Measurements from ENCODE around the gene TMOD1. TPM values are rescaled to one million over a fixed set of nuclear protein-coding genes. Genes with fewer than 3 reads are reported as not detected.
A peak's percentile ranks its signal among the peaks of the same experiment; 100 is the strongest.

The TMOD1 gene
- total and polyA plus RNA-seq, 9 of the 15 experiments (the other 6 are each of a cell fraction or from before 2014, with no cell fraction given) = 7.1 to 41.2 (median 14.2) TPM

DNA sequence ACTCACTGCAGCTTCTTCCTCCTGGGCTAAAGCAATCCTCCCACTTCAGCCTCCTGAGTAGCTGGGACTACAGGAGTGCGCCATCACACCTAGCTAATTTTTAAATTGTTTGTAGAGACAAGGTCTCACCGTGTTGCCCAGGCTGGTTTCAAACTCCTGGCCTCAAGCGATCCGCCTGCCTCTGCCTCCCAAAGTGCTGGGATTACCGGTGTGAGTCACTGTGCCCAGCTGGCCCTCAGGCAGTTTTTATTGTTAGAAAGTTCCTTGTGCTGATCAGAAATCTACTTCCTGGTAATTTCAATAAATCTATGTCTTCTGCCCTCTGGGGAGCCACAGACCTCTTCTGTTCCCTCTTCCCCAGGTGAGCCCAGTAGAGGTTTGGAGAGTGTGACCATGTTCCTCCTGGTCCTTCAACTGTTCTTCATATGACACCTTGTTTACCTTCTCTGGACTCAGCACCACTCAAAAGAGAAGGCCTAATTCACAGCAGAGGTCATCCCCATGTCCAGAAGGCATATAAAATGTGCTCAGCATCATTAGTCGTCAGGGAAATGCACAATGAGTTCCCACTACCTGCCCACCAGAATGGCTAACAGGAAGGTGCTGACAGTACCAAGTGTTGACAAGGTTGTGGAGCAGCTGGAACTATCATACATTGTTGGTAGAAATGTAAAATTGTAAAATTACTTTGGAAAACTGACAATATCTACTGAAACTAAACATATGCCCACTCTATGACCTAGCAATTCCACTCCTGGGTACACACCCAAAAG is 10.4 kb downstream of the TMOD1 start:
- in situ Hi-C loops (cut with MboI) (no loop called here), intact Hi-C loops (cut with micrococcal nuclease) (no loop called here)
- peaks cover 3 to 32% of the 10 kb centered on the region in 2 experiments for H3K4me1 ChIP-seq (replicated peaks in 1 of 2; ENCODE audit: control insufficient read depth in 2 of 2, insufficient read depth in 2 of 2, low read length in 2 of 2)
- peaks cover 34% of the 10 kb centered on the region; the same call in 2 of the 3 replicates for H3K36me3 ChIP-seq (ENCODE audit: control insufficient read depth, insufficient read depth, low read length)
- no peak overlapping the region for H3K27ac ChIP-seq (ENCODE audit: extremely low read depth, low read depth, low read length)
- H3K4me2 ChIP-seq (ENCODE audit: insufficient read depth, low read length) = no peak overlapping the region
- H4K20me1 ChIP-seq (replicated peaks; ENCODE audit: control insufficient read depth, insufficient read depth, low read length) = peaks cover 44% of the 10 kb centered on the region
- ATAC-seq = no peak
- H3K4me3 ChIP-seq = no peak overlapping the region
- BruUV-seq (replicated peaks) = no TSS peak
- H3K9me1 ChIP-seq (ENCODE audit: control insufficient read depth, insufficient read depth, low read length) = peaks cover 3% of the 10 kb centered on the region
- H3K9me3 ChIP-seq (replicated peaks; ENCODE audit: control insufficient read depth, insufficient read depth, low read depth, low read length) = no peaks in the 10 kb centered on the region
- H2AFZ ChIP-seq (ENCODE audit: low read depth, low read length) = no peak overlapping the region
- no peaks in the 10 kb centered on the region for H3K27me3 ChIP-seq (ENCODE audit: control insufficient read depth in 2 of 2, insufficient read depth in 2 of 2, low read length in 2 of 2)
- POLR2A ChIA-PET = interaction anchor here (0.7 to 2.1 kb wide), 3 partner anchors 9 to 212 kb away, joined by 3 to 10 read pairs (median 3); no protein-coding TSS in a partner anchor
- H3K79me2 ChIP-seq (ENCODE audit: control insufficient read depth, insufficient read depth, low read length) = peaks cover 88% of the 10 kb centered on the region
- H3K9ac ChIP-seq (ENCODE audit: insufficient read depth in 1 of 2, low read depth in 2 of 2, low read length in 2 of 2) = no peak overlapping the region
- CTCF ChIA-PET (ENCODE audit: low intra/inter-chr PET ratio) = no interaction called here
- DNase-seq (ENCODE audit: extremely low read depth in 1 of 4, low spot score in 3 of 4) = no peak
- 93% methylated on average over 6 of the region's 6 CpGs for WGBS (ENCODE audit: insufficient coverage, low coverage, missing lambda C conversion rate)
- no peak for FAIRE-seq
- TF ChIP-seq ZNF274 (IDR thresholded peaks at IDR 0.05; ENCODE audit: borderline replicate concordance, low read depth, low read length) (no peak), SMARCB1 (IDR thresholded peaks at IDR 0.05; ENCODE audit: insufficient read length, low read depth) (no peak), ZNF239 (CRISPR knock-in tag; IDR thresholded peaks at IDR 0.05) (no peak), HDAC8 (tag; IDR thresholded peaks at IDR 0.05) (no peak), ZNF76 (CRISPR knock-in tag; IDR thresholded peaks at IDR 0.05; ENCODE audit: borderline replicate concordance) (no peak), ZNF175 (CRISPR knock-in tag; IDR thresholded peaks at IDR 0.05; ENCODE audit: low read depth) (no peak), TAF1 (IDR thresholded peaks at IDR 0.05; ENCODE audit: control insufficient read depth, extremely low read depth, insufficient read depth, low read length, severe bottlenecking) (no peak), ZFP36 (IDR thresholded peaks at IDR 0.05; ENCODE audit: low read depth, low read length, partially characterized antibody) (peak; percentile 63), RBM25 (IDR thresholded peaks at IDR 0.05; ENCODE audit: low read depth, low read length, severe bottlenecking) (peak; percentile 66), U2AF1 (optimal IDR thresholded peaks at IDR 0.05; ENCODE audit: low read depth, low read length) (no peak)
- TF ChIP-seq, protein P1, sequence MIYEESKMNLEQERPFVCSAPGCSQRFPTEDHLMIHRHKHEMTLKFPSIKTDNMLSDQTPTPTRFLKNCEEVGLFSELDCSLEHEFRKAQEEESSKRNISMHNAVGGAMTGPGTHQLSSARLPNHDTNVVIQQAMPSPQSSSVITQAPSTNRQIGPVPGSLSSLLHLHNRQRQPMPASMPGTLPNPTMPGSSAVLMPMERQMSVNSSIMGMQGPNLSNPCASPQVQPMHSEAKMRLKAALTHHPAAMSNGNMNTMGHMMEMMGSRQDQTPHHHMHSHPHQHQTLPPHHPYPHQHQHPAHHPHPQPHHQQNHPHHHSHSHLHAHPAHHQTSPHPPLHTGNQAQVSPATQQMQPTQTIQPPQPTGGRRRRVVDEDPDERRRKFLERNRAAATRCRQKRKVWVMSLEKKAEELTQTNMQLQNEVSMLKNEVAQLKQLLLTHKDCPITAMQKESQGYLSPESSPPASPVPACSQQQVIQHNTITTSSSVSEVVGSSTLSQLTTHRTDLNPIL (CRISPR knock-in tag; IDR thresholded peaks at IDR 0.05) = no peak
- TF ChIP-seq, protein P2, sequence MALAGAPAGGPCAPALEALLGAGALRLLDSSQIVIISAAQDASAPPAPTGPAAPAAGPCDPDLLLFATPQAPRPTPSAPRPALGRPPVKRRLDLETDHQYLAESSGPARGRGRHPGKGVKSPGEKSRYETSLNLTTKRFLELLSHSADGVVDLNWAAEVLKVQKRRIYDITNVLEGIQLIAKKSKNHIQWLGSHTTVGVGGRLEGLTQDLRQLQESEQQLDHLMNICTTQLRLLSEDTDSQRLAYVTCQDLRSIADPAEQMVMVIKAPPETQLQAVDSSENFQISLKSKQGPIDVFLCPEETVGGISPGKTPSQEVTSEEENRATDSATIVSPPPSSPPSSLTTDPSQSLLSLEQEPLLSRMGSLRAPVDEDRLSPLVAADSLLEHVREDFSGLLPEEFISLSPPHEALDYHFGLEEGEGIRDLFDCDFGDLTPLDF (CRISPR knock-in tag; IDR thresholded peaks at IDR 0.05) = no peak
- TF ChIP-seq, protein P3, sequence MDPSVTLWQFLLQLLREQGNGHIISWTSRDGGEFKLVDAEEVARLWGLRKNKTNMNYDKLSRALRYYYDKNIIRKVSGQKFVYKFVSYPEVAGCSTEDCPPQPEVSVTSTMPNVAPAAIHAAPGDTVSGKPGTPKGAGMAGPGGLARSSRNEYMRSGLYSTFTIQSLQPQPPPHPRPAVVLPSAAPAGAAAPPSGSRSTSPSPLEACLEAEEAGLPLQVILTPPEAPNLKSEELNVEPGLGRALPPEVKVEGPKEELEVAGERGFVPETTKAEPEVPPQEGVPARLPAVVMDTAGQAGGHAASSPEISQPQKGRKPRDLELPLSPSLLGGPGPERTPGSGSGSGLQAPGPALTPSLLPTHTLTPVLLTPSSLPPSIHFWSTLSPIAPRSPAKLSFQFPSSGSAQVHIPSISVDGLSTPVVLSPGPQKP (CRISPR knock-in tag; IDR thresholded peaks at IDR 0.05) = no peak
- TF ChIP-seq, protein P4, sequence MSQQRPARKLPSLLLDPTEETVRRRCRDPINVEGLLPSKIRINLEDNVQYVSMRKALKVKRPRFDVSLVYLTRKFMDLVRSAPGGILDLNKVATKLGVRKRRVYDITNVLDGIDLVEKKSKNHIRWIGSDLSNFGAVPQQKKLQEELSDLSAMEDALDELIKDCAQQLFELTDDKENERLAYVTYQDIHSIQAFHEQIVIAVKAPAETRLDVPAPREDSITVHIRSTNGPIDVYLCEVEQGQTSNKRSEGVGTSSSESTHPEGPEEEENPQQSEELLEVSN (IDR thresholded peaks at IDR 0.05; ENCODE audit: borderline replicate concordance in 1 of 2, extremely low read depth in 1 of 2, insufficient read depth in 1 of 2, insufficient read length in 1 of 2, low read depth in 1 of 2, low read length in 1 of 2, poor library complexity in 1 of 2, severe bottlenecking in 1 of 2) = no peak

Measured in K562 (cell line).